ENCODE results near the gene SUOX.

DNA sequence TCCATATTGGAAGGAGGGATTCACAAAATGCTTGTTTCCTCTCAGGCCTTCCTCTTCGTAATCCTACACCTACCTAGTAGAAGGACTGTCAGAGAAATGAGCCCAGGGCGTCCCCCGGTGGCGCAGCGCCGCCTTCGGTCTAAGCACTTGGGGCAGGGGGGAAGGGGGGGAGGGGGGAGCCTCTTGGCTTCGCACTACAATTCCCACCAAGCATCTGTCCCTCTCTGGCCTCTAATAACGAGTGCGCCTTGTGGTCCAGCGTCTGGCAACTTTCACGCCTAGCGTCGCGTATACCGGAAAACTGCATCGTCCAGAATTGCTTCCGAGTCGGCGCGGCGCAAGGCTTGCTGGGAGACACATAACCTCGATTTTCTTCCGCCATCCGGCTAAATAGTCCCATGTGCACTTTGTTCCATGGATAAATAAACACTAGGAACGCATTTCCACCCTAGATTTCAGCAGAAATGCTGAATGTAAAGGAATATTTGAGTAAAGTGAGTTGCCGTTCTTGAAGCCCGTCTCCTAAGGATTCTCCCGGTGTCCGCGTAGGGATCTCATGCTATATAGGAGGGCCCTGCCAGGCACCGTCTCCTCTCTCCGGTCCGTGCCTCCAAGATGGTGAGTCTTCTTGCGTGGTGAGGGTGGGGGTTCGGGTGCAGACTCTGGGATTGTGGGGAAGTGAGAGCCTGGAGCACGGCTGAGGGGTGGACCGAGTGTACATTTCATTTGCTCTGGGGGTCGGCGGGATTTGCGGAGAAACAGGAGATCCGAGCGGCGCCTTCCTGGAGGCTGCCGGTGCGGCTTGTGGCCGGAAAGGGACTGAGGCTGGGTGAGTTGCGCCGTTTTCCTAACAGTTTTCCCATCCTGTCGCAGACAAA, 44.7 kb downstream of the SUOX start, which contains the start of gene RPS26:
- peak; percentile 85 for TF ChIP-seq MYC (IDR thresholded peaks at IDR 0.05; ENCODE audit: low read depth, low read length)
- TF ChIP-seq, protein P1, sequence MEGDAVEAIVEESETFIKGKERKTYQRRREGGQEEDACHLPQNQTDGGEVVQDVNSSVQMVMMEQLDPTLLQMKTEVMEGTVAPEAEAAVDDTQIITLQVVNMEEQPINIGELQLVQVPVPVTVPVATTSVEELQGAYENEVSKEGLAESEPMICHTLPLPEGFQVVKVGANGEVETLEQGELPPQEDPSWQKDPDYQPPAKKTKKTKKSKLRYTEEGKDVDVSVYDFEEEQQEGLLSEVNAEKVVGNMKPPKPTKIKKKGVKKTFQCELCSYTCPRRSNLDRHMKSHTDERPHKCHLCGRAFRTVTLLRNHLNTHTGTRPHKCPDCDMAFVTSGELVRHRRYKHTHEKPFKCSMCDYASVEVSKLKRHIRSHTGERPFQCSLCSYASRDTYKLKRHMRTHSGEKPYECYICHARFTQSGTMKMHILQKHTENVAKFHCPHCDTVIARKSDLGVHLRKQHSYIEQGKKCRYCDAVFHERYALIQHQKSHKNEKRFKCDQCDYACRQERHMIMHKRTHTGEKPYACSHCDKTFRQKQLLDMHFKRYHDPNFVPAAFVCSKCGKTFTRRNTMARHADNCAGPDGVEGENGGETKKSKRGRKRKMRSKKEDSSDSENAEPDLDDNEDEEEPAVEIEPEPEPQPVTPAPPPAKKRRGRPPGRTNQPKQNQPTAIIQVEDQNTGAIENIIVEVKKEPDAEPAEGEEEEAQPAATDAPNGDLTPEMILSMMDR (IDR thresholded peaks at IDR 0.05; ENCODE audit: low read depth, low read length) = peak; percentile 54
